ENCODE measurements around the gene PTPRE.

Gene PTPRE

DNA sequence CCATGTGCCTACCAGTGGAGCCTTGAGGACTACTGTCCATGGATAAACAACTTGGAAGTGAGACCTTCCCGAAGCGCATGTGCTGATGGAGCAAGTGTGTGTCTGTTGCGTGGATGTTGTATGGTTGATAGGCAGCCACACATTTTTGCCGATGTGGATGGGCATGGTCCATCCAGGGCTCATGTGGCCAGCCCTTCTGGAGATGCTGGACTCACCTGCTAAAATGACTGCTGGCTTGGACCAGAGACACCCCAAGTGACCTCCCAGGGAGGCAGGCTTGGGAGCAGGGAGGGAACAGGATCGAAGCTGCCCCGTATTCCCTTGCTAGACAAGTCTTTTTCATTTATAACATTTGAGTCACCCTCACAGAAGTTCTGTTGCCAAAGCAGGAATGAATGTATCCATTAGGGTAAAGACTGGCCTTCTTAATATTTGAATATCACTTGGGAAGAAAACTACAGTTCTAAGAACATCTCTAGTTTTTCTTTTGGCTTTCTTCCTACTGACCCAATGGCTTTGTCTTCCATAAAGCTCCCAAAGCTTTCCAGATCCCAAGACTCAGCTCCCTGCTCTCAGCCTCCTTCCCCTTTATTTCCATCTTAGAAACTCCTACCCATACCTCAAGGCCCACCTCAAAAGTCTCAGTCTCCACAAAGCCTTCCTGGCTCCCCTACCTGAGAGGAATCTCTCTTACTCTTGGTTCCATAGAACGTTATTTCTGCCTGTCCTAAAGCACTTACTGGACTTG, 3.0 kb downstream of the PTPRE start:
- Histone ChIP-seq H3K4me3 (ENCODE audit: low read length) (no peak overlapping the region), H3K27me3 (replicated peaks; ENCODE audit: control insufficient read depth, insufficient read depth, low read length) (no peaks in the 10 kb centered on the region), H3K4me1 (ENCODE audit: control insufficient read depth, insufficient read depth, low read length) (peaks cover 32% of the 10 kb centered on the region), H3K9ac (ENCODE audit: low read length) (no peak overlapping the region), H3K9me3 (ENCODE audit: control insufficient read depth, low read length) (no peaks in the 10 kb centered on the region), H3K36me3 (ENCODE audit: control insufficient read depth, insufficient read depth, low read length, severe bottlenecking) (no peaks in the 10 kb centered on the region)
- DNase-seq (ENCODE audit: low read depth), result no peak

- Histone ChIP-seq H3K9ac (ENCODE audit: low read length) (no peak overlapping the region), H3K9me3 (ENCODE audit: control insufficient read depth, low read length) (no peaks in the 10 kb centered on the region), H3K4me3 (ENCODE audit: low read length) (no peak overlapping the region), H3K36me3 (ENCODE audit: control insufficient read depth, insufficient read depth, low read length, severe bottlenecking) (no peaks in the 10 kb centered on the region), H3K27me3 (replicated peaks; ENCODE audit: control insufficient read depth, insufficient read depth, low read length) (no peaks in the 10 kb centered on the region), H3K4me1 (ENCODE audit: control insufficient read depth, insufficient read depth, low read length) (peaks cover 32% of the 10 kb centered on the region)
- no peak for DNase-seq (ENCODE audit: low read depth)
These were observed 3.5 kb downstream of the PTPRE start for GRCh38 chr10:127910464-127910770.

- H3K36me3 ChIP-seq (ENCODE audit: control insufficient read depth, insufficient read depth, low read length, severe bottlenecking), result no peaks in the 10 kb centered on the region
- H3K27me3 ChIP-seq (replicated peaks; ENCODE audit: control insufficient read depth, insufficient read depth, low read length), result no peaks in the 10 kb centered on the region
- H3K9ac ChIP-seq (ENCODE audit: low read length), result no peak overlapping the region
- DNase-seq (ENCODE audit: low read depth), result no peak
- H3K4me3 ChIP-seq (ENCODE audit: low read length), result no peak overlapping the region
- peaks cover 32% of the 10 kb centered on the region for H3K4me1 ChIP-seq (ENCODE audit: control insufficient read depth, insufficient read depth, low read length)
- no peaks in the 10 kb centered on the region for H3K9me3 ChIP-seq (ENCODE audit: control insufficient read depth, low read length)
These were observed 4.4 kb downstream of the PTPRE start for GRCh38 chr10:127911218-127911866.

DNA sequence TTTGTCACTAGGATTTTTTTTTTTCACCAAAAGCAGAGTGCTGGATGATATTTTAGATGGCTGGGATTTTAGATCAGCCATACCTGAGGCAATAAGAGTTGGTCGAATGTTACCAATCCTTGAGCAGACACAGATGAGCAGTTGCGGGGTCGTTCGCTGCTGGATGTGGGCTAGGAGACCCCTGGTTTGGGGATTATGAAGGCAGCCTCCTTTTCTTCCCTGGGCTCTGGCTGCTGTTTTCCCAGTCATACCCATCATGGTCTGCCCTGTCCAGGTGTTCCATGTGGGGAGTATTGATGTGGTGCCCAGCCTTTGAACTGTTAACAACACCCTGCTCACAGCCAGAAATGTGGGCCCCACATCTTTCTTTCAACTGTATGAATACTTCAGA, 5.0 kb downstream of the PTPRE start:
- Histone ChIP-seq H3K9ac (ENCODE audit: low read length) (no peak overlapping the region), H3K36me3 (ENCODE audit: control insufficient read depth, insufficient read depth, low read length, severe bottlenecking) (no peaks in the 10 kb centered on the region), H3K9me3 (ENCODE audit: control insufficient read depth, low read length) (no peaks in the 10 kb centered on the region), H3K4me3 (ENCODE audit: low read length) (no peak overlapping the region), H3K27me3 (replicated peaks; ENCODE audit: control insufficient read depth, insufficient read depth, low read length) (no peaks in the 10 kb centered on the region), H3K4me1 (ENCODE audit: control insufficient read depth, insufficient read depth, low read length) (peaks cover 32% of the 10 kb centered on the region)
- DNase-seq (ENCODE audit: low read depth), result no peak

DNA sequence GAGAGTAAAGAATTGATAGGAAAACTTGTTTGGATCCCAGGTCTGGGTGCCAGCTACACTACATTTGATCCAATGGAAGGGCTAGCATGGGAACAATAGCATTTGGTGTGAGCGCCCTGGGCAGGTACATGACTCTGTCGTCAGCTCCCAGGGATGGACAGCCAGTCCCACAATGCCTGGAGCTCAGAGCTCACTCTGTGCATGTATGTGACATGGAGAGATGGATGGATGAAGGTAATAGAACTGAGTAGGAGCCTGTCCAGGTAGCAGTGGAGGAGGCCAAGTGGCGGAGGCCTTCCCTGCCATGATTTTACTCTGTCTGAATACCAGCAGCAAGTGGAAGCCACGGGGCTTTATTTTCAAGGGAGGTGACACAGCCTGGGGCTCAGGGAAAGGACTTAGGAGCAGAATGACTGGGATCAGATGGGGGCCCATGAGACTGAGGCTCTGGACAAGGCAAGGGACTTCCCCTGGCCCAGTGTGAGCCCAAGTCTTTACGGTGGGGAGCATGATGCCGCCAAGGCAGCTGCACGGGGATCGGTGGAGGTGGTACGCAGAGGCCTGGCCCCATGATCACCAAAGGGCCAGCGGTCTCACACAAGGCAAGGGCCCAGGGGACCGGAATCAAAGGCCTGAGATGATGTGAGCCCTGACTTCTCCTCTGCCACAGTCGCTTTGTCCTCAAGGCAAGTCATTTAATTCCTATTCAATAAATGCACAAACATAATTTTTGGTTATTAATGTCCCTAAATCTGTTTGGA, 5.9 kb downstream of the PTPRE start:
- DNase-seq (ENCODE audit: low read depth), result no peak
- no peak overlapping the region for H3K4me3 ChIP-seq (ENCODE audit: low read length)
- H3K9ac ChIP-seq (ENCODE audit: low read length), result no peak overlapping the region
- no peaks in the 10 kb centered on the region for H3K36me3 ChIP-seq (ENCODE audit: control insufficient read depth, insufficient read depth, low read length, severe bottlenecking)
- H3K4me1 ChIP-seq (ENCODE audit: control insufficient read depth, insufficient read depth, low read length), result peaks cover 29% of the 10 kb centered on the region
- H3K9me3 ChIP-seq (ENCODE audit: control insufficient read depth, low read length), result no peaks in the 10 kb centered on the region
- no peaks in the 10 kb centered on the region for H3K27me3 ChIP-seq (replicated peaks; ENCODE audit: control insufficient read depth, insufficient read depth, low read length)

DNA sequence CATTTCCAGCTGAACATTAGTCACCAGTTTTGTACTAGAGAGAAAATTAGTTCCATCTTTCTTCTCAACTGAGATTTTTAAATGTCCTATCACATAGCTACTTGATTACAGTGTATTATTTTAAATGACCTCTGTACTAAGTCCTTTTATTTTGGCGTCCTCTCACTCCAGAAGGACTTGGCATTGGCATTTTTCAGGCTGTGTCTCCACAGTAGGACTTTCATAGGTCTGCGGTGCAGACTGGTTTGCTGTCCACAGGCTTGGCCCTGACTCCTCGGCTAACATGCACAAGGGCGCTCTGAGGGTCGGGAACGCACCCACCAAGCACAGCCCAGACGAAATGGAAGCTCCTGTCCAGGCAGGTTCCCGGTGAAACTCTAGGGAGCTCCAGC, 6.5 kb downstream of the PTPRE start:
- no peaks in the 10 kb centered on the region for H3K9me3 ChIP-seq (ENCODE audit: control insufficient read depth, low read length)
- H3K36me3 ChIP-seq (ENCODE audit: control insufficient read depth, insufficient read depth, low read length, severe bottlenecking), result no peaks in the 10 kb centered on the region
- H3K27me3 ChIP-seq (replicated peaks; ENCODE audit: control insufficient read depth, insufficient read depth, low read length), result no peaks in the 10 kb centered on the region
- H3K4me1 ChIP-seq (ENCODE audit: control insufficient read depth, insufficient read depth, low read length), result peaks cover 24% of the 10 kb centered on the region
- DNase-seq (ENCODE audit: low read depth), result no peak
- no peak overlapping the region for H3K9ac ChIP-seq (ENCODE audit: low read length)
- H3K4me3 ChIP-seq (ENCODE audit: low read length), result no peak overlapping the region

GRCh38 chr10:127915324-127915723, 8.4 kb downstream of the PTPRE start:
- Histone ChIP-seq H3K4me3 (ENCODE audit: low read length) (no peak overlapping the region), H3K4me1 (ENCODE audit: control insufficient read depth, insufficient read depth, low read length) (peaks cover 19% of the 10 kb centered on the region), H3K9ac (ENCODE audit: low read length) (no peak overlapping the region), H3K9me3 (ENCODE audit: control insufficient read depth, low read length) (no peaks in the 10 kb centered on the region), H3K36me3 (ENCODE audit: control insufficient read depth, insufficient read depth, low read length, severe bottlenecking) (no peaks in the 10 kb centered on the region), H3K27me3 (replicated peaks; ENCODE audit: control insufficient read depth, insufficient read depth, low read length) (no peaks in the 10 kb centered on the region)
- no peak for DNase-seq (ENCODE audit: low read depth)

GRCh38 chr10:127916826-127917225, 9.9 kb downstream of the PTPRE start:
- H3K36me3 ChIP-seq (ENCODE audit: control insufficient read depth, insufficient read depth, low read length, severe bottlenecking), result no peaks in the 10 kb centered on the region
- no peak overlapping the region for H3K4me3 ChIP-seq (ENCODE audit: low read length)
- H3K9me3 ChIP-seq (ENCODE audit: control insufficient read depth, low read length), result no peaks in the 10 kb centered on the region
- no peak for DNase-seq (ENCODE audit: low read depth)
- H3K27me3 ChIP-seq (replicated peaks; ENCODE audit: control insufficient read depth, insufficient read depth, low read length), result no peaks in the 10 kb centered on the region
- peaks cover 19% of the 10 kb centered on the region for H3K4me1 ChIP-seq (ENCODE audit: control insufficient read depth, insufficient read depth, low read length)
- no peak overlapping the region for H3K9ac ChIP-seq (ENCODE audit: low read length)

DNA sequence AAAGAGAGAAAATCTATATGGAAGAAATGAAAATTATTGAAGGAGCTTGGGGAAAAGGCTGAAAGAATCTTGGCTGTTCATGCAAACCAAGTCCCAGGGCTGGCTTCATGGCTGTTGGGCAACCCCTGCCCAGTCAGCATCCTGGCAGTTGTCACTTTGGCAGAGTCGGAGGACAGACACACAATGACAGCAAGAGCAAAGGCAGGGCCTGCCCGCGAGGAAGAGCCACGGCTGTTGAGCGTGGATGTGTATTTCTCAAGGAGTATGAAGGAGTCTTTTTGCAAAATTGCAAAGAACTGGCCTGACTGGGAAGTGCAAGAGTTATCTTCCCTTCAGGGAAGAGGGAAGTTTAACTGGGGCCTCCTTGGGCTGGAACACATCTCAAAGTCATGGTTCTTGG, 11.7 kb downstream of the PTPRE start:
- peaks cover 8% of the 10 kb centered on the region for H3K4me1 ChIP-seq (ENCODE audit: control insufficient read depth, insufficient read depth, low read length)
- no peak overlapping the region for H3K4me3 ChIP-seq (ENCODE audit: low read length)
- no peaks in the 10 kb centered on the region for H3K36me3 ChIP-seq (ENCODE audit: control insufficient read depth, insufficient read depth, low read length, severe bottlenecking)
- no peaks in the 10 kb centered on the region for H3K27me3 ChIP-seq (replicated peaks; ENCODE audit: control insufficient read depth, insufficient read depth, low read length)
- H3K9ac ChIP-seq (ENCODE audit: low read length), result no peak overlapping the region
- H3K9me3 ChIP-seq (ENCODE audit: control insufficient read depth, low read length), result no peaks in the 10 kb centered on the region
- no peak for DNase-seq (ENCODE audit: low read depth)

DNA sequence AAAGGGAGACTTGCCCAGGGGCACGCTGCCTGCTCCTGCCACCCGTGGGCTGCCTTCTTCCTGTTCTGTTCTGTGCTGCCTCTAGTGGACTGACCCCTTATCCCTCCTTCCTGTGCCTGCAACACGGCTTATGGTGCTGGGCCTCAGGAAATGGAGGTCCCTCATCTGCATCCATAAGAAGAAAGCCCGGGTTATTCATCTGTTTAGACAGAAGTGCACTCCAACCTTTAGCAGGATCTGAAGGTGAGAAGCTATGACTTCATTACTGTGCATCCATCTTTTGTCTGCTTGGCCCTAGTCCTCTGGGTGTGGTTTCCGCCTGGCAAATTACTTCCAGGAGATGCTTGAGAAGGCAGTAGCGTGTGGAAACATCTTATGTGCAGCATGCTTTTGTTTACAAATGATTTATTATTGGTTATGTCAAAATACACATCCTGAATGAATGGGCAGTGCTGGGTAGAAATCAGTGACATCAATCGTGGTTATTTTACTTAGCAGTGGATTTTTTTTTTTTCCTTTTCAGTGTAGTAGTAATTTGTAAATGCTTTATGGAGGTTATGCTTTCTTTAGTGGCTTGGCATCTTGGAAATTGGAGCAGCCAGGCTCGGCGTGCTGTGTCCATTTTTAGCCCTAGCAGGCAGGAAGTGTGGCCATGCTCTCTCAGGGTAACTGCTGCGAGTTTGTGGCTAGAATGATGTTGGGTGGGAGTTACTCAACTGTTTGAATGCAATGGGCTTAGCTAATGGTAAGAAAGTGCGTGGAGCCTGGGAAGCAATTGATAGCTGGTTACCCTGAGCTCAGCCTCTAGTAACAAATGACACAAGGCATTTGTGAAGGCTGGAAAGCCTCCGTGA, 12.7 kb downstream of the PTPRE start:
- Histone ChIP-seq H3K4me3 (ENCODE audit: low read length) (no peak overlapping the region), H3K9ac (ENCODE audit: low read length) (no peak overlapping the region), H3K9me3 (ENCODE audit: control insufficient read depth, low read length) (no peaks in the 10 kb centered on the region), H3K36me3 (ENCODE audit: control insufficient read depth, insufficient read depth, low read length, severe bottlenecking) (no peaks in the 10 kb centered on the region), H3K4me1 (ENCODE audit: control insufficient read depth, insufficient read depth, low read length) (peaks cover 5% of the 10 kb centered on the region), H3K27me3 (replicated peaks; ENCODE audit: control insufficient read depth, insufficient read depth, low read length) (no peaks in the 10 kb centered on the region)
- DNase-seq (ENCODE audit: low read depth), result no peak
